Body of pancreas (tissue), 4 donors: ENCODE measurements around the gene NDUFB4. TPM values are rescaled to one million over a fixed set of nuclear protein-coding genes. Genes with fewer than 3 reads are reported as not detected.

Source experiments
- ATAC-seq: fragments of 150-250 bp; one replicate; pipeline ENCODE4 v1.9.1; 2016
- DNase-seq, 4 donors: peaks; one replicate each; pipeline ENCODE4 v3.0.0-alpha.2; 2019
- H3K27ac ChIP-seq, 4 donors: fragments of 200-600 bp; sonication (generic); 1 replicate in 3 of 4; 2 replicates in 1 of 4; pipeline versions ENCODE4 v1.5.1 to v1.6.1; 2016 to 2019; ENCODE audit warnings: mild to moderate bottlenecking in 1 of 4, mixed read lengths in 1 of 4, moderate library complexity in 1 of 4
- H3K27me3 ChIP-seq, 2 donors: fragments of 200-600 bp; sonication (generic); one replicate each; pipeline ENCODE4 v1.6.0; 2016; ENCODE audit warnings: mild to moderate bottlenecking in 1 of 2
- H3K36me3 ChIP-seq, 2 donors: fragments of 200-600 bp; sonication (generic); replicated peaks in 1 of 2; 2 replicates each; pipeline ENCODE4 v1.5.1; 2016; ENCODE audit warnings: low read depth in 2 of 2; ENCODE audit not compliant: insufficient read depth in 1 of 2
- H3K4me1 ChIP-seq: fragments of 200-600 bp; sonication (generic); one replicate; pipeline ENCODE4 v1.6.0; 2016
- H3K4me3 ChIP-seq, 2 donors: fragments of 200-600 bp; sonication (generic); 1 replicate in 1 of 2; 2 replicates in 1 of 2; pipeline ENCODE4 v1.5.1; 2016 to 2019
- H3K9me3 ChIP-seq, 3 donors: fragments of 200-600 bp; sonication (generic); 1 replicate in 2 of 3; 2 replicates in 1 of 3; pipeline ENCODE4 v1.5.1; 2016
- POLR2A ChIP-seq, 3 donors: fragments of 450-650 bp; IDR thresholded peaks; one replicate each; pipeline ENCODE4 v1.6.1; 2016; ENCODE audit warnings: antibody characterized with exemption in 3 of 3, mild to moderate bottlenecking in 2 of 3
- WGBS, 2 donors: methylation state at CpG; one replicate each; pipeline ENCODE4 v1.1.5; 2017; 5-methylcytosine and 5-hydroxymethylcytosine counted together
- intact Hi-C: fragments of 100-400 bp; cut with DNase I; formaldehyde crosslinking; loops from one replicate; pipeline ENCODE4 v1.15.1; 2023
- total RNA-seq, 2 donors: library from RNA; depleted of rRNA; stranded (reverse); fragments of >200 nt; gene quantifications; one replicate each; pipeline ENCODE4 v1.1.0, GENCODE V29; 2016
- TF ChIP-seq, protein P1 (sequence below), 7 experiments: fragments of 450-650 bp in 4 of 7; fragments of 200-600 bp in 3 of 7; sonication (generic) in 3 of 7; IDR thresholded peaks; one replicate each; pipeline ENCODE4 v1.5.1; 2016 to 2019; ENCODE audit warnings: antibody characterized with exemption in 7 of 7

Gene NDUFB4
- total RNA-seq, 2 donors from 2014 or later = 15.8 to 60.7 TPM

DNA sequence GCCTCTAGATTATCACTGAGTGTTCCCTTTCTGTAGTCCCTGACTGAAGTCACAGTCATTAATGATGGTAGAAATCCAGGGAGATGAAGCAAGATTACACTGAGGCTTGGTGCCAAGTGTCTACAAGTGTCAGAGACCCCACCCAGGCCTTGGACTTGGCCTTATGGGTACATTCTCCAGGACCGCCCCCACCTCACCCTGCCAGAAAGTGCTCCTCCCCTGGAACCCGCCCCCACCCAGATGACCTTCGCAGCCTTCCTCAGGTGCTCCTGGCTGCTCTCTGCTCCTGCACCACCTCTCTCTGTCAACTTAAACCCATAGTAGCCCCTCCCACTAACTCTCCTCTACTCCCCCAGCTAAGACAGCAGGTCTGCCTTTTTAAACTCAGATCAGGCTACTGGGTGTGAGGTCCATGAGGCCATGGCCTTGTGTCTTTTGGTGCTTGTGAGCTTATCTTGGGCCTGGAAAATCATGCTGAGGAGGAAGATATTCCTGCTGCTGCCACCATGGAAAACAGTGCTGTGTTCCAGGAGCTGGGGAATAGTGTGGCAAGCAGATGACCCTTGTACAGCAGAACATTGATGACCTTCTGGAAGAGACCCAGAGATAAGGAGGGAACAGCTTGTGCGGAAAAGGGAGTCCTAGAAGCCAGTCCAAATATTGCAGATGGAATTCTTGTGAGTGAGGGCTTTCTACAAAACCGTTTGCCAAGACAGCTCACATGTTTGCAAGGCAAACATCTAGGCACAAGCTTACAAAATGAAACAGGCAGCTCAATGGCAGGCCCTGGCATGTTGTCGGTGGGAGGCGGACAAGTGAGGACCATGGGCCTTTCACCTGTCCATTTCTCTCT is 40.3 kb upstream of the NDUFB4 start:
- ATAC-seq (peak; percentile 82), DNase-seq (peak; percentile 53 to 80 (median 64))
- intact Hi-C loops = loop anchor here (5.0 kb wide), 1 partner anchor 304 kb away; no protein-coding TSS in a partner anchor
- WGBS, 2 donors = 19 to 39% methylated on average over 5 to 7 of the region's 7 CpGs
- H3K4me3 ChIP-seq = no peak overlapping the region
- no peaks in the 10 kb centered on the region for H3K9me3 ChIP-seq
- peak overlapping the region; percentile 39 to 81 (median 68) for H3K27ac ChIP-seq
- no peaks in the 10 kb centered on the region for H3K36me3 ChIP-seq
- TF ChIP-seq, protein P1, sequence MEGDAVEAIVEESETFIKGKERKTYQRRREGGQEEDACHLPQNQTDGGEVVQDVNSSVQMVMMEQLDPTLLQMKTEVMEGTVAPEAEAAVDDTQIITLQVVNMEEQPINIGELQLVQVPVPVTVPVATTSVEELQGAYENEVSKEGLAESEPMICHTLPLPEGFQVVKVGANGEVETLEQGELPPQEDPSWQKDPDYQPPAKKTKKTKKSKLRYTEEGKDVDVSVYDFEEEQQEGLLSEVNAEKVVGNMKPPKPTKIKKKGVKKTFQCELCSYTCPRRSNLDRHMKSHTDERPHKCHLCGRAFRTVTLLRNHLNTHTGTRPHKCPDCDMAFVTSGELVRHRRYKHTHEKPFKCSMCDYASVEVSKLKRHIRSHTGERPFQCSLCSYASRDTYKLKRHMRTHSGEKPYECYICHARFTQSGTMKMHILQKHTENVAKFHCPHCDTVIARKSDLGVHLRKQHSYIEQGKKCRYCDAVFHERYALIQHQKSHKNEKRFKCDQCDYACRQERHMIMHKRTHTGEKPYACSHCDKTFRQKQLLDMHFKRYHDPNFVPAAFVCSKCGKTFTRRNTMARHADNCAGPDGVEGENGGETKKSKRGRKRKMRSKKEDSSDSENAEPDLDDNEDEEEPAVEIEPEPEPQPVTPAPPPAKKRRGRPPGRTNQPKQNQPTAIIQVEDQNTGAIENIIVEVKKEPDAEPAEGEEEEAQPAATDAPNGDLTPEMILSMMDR (IDR thresholded peaks at IDR 0.05) = peak in 2 of 7 experiments; percentile 23 to 34
- no peak for TF ChIP-seq POLR2A (IDR thresholded peaks at IDR 0.05)
- H3K4me1 ChIP-seq = peaks cover 48% of the 10 kb centered on the region
- H3K27me3 ChIP-seq = no peaks in the 10 kb centered on the region

DNA sequence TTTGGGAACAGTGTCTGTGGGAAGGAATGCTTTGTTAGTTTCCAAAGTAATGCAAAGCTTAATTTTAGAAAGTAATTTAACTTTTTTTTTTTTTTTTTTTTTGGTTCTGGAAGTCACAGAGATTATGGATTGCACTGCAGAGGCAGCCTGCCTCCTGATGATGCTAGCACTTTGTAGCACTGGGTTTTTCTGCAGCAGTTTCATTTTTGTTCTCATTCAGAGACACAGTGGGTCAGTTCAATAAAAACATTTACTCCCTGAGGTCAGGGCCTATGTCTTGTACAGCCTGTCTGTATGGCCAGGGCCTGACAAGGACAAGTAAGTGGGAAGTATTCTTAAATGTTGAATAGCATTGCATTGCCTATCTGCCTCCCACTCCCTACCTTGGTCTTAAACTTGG is 39.0 kb upstream of the NDUFB4 start:
- Histone ChIP-seq H3K9me3 (no peaks in the 10 kb centered on the region), H3K36me3 (no peaks in the 10 kb centered on the region), H3K4me3 (no peak overlapping the region), H3K4me1 (peaks cover 48% of the 10 kb centered on the region), H3K27me3 (no peaks in the 10 kb centered on the region), H3K27ac (peak overlapping the region in 2 of 4 donors; percentile 39 to 77)
- intact Hi-C loops = loop anchor here (5.0 kb wide), 1 partner anchor 305 kb away; no protein-coding TSS in a partner anchor
- no peak for DNase-seq
- no peak for ATAC-seq
- TF ChIP-seq, protein P1 (IDR thresholded peaks at IDR 0.05) = no peak
- no peak for TF ChIP-seq POLR2A (IDR thresholded peaks at IDR 0.05)

- DNase-seq (peak; percentile 92 to 93 (median 92)), ATAC-seq (peak; percentile 82)
- H3K4me3 ChIP-seq = peak overlapping the region in 1 of 2 donors; percentile 4
- H3K27me3 ChIP-seq = no peaks in the 10 kb centered on the region
- H3K4me1 ChIP-seq = peaks cover 48% of the 10 kb centered on the region
- intact Hi-C loops = loop anchor here (5.0 kb wide), 1 partner anchor 307 kb away; no protein-coding TSS in a partner anchor
- no peaks in the 10 kb centered on the region for H3K9me3 ChIP-seq
- TF ChIP-seq, protein P1 (IDR thresholded peaks at IDR 0.05) = peak; percentile 98 to 100 (median 99)
- TF ChIP-seq POLR2A (IDR thresholded peaks at IDR 0.05) = peak in 2 of 3 donors; percentile 12 to 59
- H3K27ac ChIP-seq = peak overlapping the region in 3 of 4 donors; percentile 55 to 69 (median 60)
- H3K36me3 ChIP-seq = no peaks in the 10 kb centered on the region
- WGBS, 2 donors = 0 to 1% methylated on average over 17 of the region's 17 CpGs
Observed at GRCh38 chr3:120558771-120559241, 37.3 kb upstream of the NDUFB4 start.

GRCh38 chr3:120559242-120560061 is 36.7 kb upstream of the NDUFB4 start:
- Histone ChIP-seq H3K9me3 (no peaks in the 10 kb centered on the region), H3K4me1 (peaks cover 48% of the 10 kb centered on the region), H3K4me3 (no peak overlapping the region), H3K27me3 (no peaks in the 10 kb centered on the region), H3K27ac (peak overlapping the region in 3 of 4 donors; percentile 55 to 69 (median 60)), H3K36me3 (no peaks in the 10 kb centered on the region)
- ATAC-seq (peak; percentile 16), DNase-seq (peak in 1 of 4 donors; percentile 16)
- intact Hi-C loops = loop anchor here (5.0 to 10.0 kb wide), 2 partner anchors 235 to 307 kb away; no protein-coding TSS in a partner anchor
- no peak for TF ChIP-seq POLR2A (IDR thresholded peaks at IDR 0.05)
- TF ChIP-seq, protein P1 (IDR thresholded peaks at IDR 0.05) = no peak
- 17 to 22% methylated on average over 15 of the region's 15 CpGs for WGBS, 2 donors
